ENCODE measurements around the gene UCN. TPM values are rescaled to one million over a fixed set of nuclear protein-coding genes. Genes with fewer than 3 reads are reported as not detected.
"Not testable (repeated sequence)": the region's sequence is repeated elsewhere in the genome, so short reads cannot be mapped to it uniquely, and the experiment has no call there.

The UCN gene
- total RNA-seq, 4 donors from 2014 or later: 2.3 to 8.5 (median 2.3) TPM; not detected in 1

- peak overlapping the region; percentile 92 for H3K27ac ChIP-seq
- intact Hi-C loops (cut with DNase I; ENCODE audit: low total_unique reads): no loop called here
- no peaks in the 10 kb centered on the region for H3K36me3 ChIP-seq
- peak overlapping the region; percentile 74 to 86 for H3K4me3 ChIP-seq
- H3K27me3 ChIP-seq: no peaks in the 10 kb centered on the region
- peaks cover 0 to 7% of the 10 kb centered on the region in 2 donors for H3K4me1 ChIP-seq
- H3K9me3 ChIP-seq: no peaks in the 10 kb centered on the region
- TF ChIP-seq CTCF (IDR thresholded peaks at IDR 0.05) (no peak), POLR2A (IDR thresholded peaks at IDR 0.05) (no peak)
- DNase-seq: no peak
These were observed 14.1 kb upstream of the UCN start for GRCh38 chr2:27322301-27322765.

GRCh38 chr2:27320958-27321543 lies 12.8 kb upstream of the UCN start:
- peak; percentile 79 to 81 for DNase-seq

GRCh38 chr2:27319839-27320238 lies 11.6 kb upstream of the UCN start:
- DNase-seq; H3K4me3 ChIP-seq; intact Hi-C loops (cut with DNase I; ENCODE audit: low total_unique reads); H3K27ac ChIP-seq; H3K9me3 ChIP-seq; H3K4me1 ChIP-seq; H3K27me3 ChIP-seq; H3K36me3 ChIP-seq: not testable (repeated sequence)

More at GRCh38 chr2:27320958-27321543, 12.8 kb upstream of the UCN start:
- Histone ChIP-seq H3K27ac (peak overlapping the region in 1 of 2 donors; percentile 38), H3K27me3 (no peaks in the 10 kb centered on the region), H3K4me3 (no peak overlapping the region), H3K4me1 (peaks cover 0 to 7% of the 10 kb centered on the region in 2 donors), H3K9me3 (no peaks in the 10 kb centered on the region), H3K36me3 (no peaks in the 10 kb centered on the region)
- intact Hi-C loops (cut with DNase I; ENCODE audit: low total_unique reads): no loop called here
- peak in 3 of 4 experiments; percentile 12 to 25 (median 24) for TF ChIP-seq CTCF (IDR thresholded peaks at IDR 0.05)
- no peak for TF ChIP-seq POLR2A (IDR thresholded peaks at IDR 0.05)

- intact Hi-C loops (cut with DNase I; ENCODE audit: low total_unique reads): no loop called here
- Histone ChIP-seq H3K36me3 (no peaks in the 10 kb centered on the region), H3K27me3 (no peaks in the 10 kb centered on the region), H3K27ac (no peak overlapping the region), H3K4me1 (no peaks in the 10 kb centered on the region), H3K9me3 (no peaks in the 10 kb centered on the region), H3K4me3 (no peak overlapping the region)
- DNase-seq: no peak
- no peak for TF ChIP-seq CTCF (IDR thresholded peaks at IDR 0.05)
- no peak for TF ChIP-seq POLR2A (IDR thresholded peaks at IDR 0.05)
These were observed 8.6 kb upstream of the UCN start for GRCh38 chr2:27316655-27317412.

DNA sequence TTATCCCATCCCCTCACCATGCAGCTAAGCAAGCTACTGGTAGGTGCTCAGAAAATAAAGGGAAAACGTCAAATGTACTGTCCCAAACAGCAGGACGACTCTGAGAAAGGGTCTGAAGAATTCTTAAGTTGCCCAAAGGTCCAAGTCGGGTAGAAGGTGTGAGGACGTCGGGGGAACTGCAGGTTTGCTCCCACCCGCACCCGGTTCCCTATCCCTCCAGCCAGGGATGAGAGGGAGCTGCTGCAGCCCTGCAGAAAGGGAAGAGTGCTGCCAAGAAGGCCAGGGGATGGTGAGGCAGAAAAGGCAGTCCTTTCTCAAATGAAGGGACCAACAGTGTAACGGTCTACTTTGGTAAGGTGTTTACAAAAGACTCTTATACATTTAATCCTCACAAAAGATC lies 6.9 kb upstream of the UCN start:
- Histone ChIP-seq H3K27me3 (no peaks in the 10 kb centered on the region), H3K4me1 (no peaks in the 10 kb centered on the region), H3K36me3 (no peaks in the 10 kb centered on the region), H3K4me3 (no peak overlapping the region), H3K27ac (no peak overlapping the region), H3K9me3 (no peaks in the 10 kb centered on the region)
- intact Hi-C loops (cut with DNase I; ENCODE audit: low total_unique reads): no loop called here
- TF ChIP-seq CTCF (IDR thresholded peaks at IDR 0.05): no peak
- TF ChIP-seq POLR2A (IDR thresholded peaks at IDR 0.05): no peak
- DNase-seq: no peak

Measured in uterus (tissue), 4 donors.